DOHH2 (cell line): ENCODE results near the gene ACTG2.

ENCODE experiments used
- H3F3A ChIP-seq: fragments of 200-600 bp; sonication (generic), shearing (Covaris generic); 2 replicates; pipeline ENCODE4 v1.6.0; 2016; ENCODE audit warnings: antibody characterized with exemption, mild to moderate bottlenecking; ENCODE audit not compliant: control insufficient read depth, insufficient read depth
- H3K27ac ChIP-seq: fragments of 200-600 bp; sonication (generic); 2 replicates; pipeline ENCODE4 v1.5.1; 2014; ENCODE audit warnings: low read depth, mild to moderate bottlenecking, low read length, moderate library complexity
- H3K27me3 ChIP-seq: fragments of 200-600 bp; sonication (generic); 2 replicates; pipeline ENCODE4 v1.6.1; 2014; ENCODE audit warnings: mild to moderate bottlenecking, low read length, mixed read lengths; ENCODE audit not compliant: control insufficient read depth
- H3K36me3 ChIP-seq: fragments of 200-600 bp; sonication (generic); 2 replicates; pipeline ENCODE4 v1.6.1; 2014; ENCODE audit warnings: mild to moderate bottlenecking, low read length, moderate library complexity, mixed read lengths; ENCODE audit not compliant: control insufficient read depth
- H3K4me1 ChIP-seq: fragments of 200-600 bp; sonication (generic); 2 replicates; pipeline ENCODE4 v1.6.1; 2014; ENCODE audit warnings: mild to moderate bottlenecking, low read length, mixed read lengths; ENCODE audit not compliant: control insufficient read depth
- H3K4me2 ChIP-seq: fragments of 200-600 bp; sonication (generic); 2 replicates; pipeline ENCODE4 v1.6.0; 2014; ENCODE audit warnings: mild to moderate bottlenecking, low read length, moderate library complexity
- H3K4me3 ChIP-seq: fragments of 200-600 bp; sonication (generic); 2 replicates; pipeline ENCODE4 v1.5.1; 2014; ENCODE audit warnings: mild to moderate bottlenecking, low read length, mixed read lengths
- H3K79me2 ChIP-seq: fragments of 200-600 bp; sonication (generic); 2 replicates; pipeline ENCODE4 v1.6.1; 2014; ENCODE audit warnings: mild to moderate bottlenecking, low read length, mixed read lengths; ENCODE audit not compliant: control insufficient read depth
- H3K9me2 ChIP-seq: fragments of 200-600 bp; sonication (generic); replicated peaks from 2 replicates; pipeline ENCODE4 v1.6.1; 2014; ENCODE audit warnings: mild to moderate bottlenecking, low read length, mixed read lengths; ENCODE audit not compliant: control insufficient read depth
- H3K9me3 ChIP-seq: fragments of 200-600 bp; sonication (generic); 2 replicates; pipeline ENCODE4 v1.6.1; 2014; ENCODE audit warnings: antibody characterized with exemption, low read length, mixed read lengths; ENCODE audit not compliant: control insufficient read depth, insufficient read depth
- H4K20me1 ChIP-seq: fragments of 200-600 bp; sonication (generic); 2 replicates; pipeline ENCODE4 v1.6.0; 2014; ENCODE audit warnings: low read depth, mild to moderate bottlenecking, antibody characterized with exemption, low read length, moderate library complexity; ENCODE audit not compliant: control insufficient read depth, insufficient read depth
- EZH2phosphoT487 ChIP-seq: fragments of 200-600 bp; sonication (generic); IDR thresholded peaks from 2 replicates; pipeline ENCODE4 v1.6.1; 2017; ENCODE audit warnings: borderline replicate concordance, mild to moderate bottlenecking, antibody characterized with exemption, low read length, moderate library complexity, mixed read lengths
- TF ChIP-seq, protein P1 (sequence below): fragments of 200-600 bp; sonication (generic); IDR thresholded peaks from one replicate; pipeline ENCODE4 v1.5.1; 2014; ENCODE audit warnings: antibody characterized with exemption, mild to moderate bottlenecking, low read depth, low read length; ENCODE audit not compliant: poor library complexity, severe bottlenecking

ACTG2 gene

DNA sequence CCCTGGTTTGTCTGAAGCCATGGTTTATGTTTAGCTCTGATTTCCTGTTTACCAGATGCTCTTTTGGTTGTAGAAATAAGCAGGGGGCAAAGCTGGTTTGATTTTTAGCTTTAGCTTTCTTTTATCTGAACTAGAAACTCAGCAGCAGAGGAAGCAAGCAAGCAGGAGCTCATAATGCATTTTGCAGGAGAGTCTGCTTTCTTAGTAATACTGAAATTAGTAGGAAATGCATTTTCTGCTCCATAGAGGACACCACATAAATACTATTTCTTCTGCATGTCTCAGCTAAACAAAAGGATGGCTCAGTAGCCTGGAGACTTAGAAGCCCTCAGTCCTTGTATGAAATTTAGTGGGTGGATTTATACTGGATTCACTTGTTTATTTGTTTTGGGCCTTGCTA lies 57.0 kb downstream of the ACTG2 start:
- Histone ChIP-seq H3K9me3 (no peaks in the 10 kb centered on the region), H3K79me2 (peaks cover 14% of the 10 kb centered on the region), H3K36me3 (peaks cover 93% of the 10 kb centered on the region), H3K4me1 (no peaks in the 10 kb centered on the region), H3F3A (no peaks in the 10 kb centered on the region), H4K20me1 (peaks cover 6% of the 10 kb centered on the region; the same call in 1 of the 2 replicates), H3K27ac (no peak overlapping the region), H3K4me3 (no peak overlapping the region), H3K9me2 (no peaks in the 10 kb centered on the region), H3K4me2 (no peak overlapping the region), H3K27me3 (no peaks in the 10 kb centered on the region)
- TF ChIP-seq, protein P1, sequence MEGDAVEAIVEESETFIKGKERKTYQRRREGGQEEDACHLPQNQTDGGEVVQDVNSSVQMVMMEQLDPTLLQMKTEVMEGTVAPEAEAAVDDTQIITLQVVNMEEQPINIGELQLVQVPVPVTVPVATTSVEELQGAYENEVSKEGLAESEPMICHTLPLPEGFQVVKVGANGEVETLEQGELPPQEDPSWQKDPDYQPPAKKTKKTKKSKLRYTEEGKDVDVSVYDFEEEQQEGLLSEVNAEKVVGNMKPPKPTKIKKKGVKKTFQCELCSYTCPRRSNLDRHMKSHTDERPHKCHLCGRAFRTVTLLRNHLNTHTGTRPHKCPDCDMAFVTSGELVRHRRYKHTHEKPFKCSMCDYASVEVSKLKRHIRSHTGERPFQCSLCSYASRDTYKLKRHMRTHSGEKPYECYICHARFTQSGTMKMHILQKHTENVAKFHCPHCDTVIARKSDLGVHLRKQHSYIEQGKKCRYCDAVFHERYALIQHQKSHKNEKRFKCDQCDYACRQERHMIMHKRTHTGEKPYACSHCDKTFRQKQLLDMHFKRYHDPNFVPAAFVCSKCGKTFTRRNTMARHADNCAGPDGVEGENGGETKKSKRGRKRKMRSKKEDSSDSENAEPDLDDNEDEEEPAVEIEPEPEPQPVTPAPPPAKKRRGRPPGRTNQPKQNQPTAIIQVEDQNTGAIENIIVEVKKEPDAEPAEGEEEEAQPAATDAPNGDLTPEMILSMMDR = no peak
- no peak for TF ChIP-seq EZH2phosphoT487

DNA sequence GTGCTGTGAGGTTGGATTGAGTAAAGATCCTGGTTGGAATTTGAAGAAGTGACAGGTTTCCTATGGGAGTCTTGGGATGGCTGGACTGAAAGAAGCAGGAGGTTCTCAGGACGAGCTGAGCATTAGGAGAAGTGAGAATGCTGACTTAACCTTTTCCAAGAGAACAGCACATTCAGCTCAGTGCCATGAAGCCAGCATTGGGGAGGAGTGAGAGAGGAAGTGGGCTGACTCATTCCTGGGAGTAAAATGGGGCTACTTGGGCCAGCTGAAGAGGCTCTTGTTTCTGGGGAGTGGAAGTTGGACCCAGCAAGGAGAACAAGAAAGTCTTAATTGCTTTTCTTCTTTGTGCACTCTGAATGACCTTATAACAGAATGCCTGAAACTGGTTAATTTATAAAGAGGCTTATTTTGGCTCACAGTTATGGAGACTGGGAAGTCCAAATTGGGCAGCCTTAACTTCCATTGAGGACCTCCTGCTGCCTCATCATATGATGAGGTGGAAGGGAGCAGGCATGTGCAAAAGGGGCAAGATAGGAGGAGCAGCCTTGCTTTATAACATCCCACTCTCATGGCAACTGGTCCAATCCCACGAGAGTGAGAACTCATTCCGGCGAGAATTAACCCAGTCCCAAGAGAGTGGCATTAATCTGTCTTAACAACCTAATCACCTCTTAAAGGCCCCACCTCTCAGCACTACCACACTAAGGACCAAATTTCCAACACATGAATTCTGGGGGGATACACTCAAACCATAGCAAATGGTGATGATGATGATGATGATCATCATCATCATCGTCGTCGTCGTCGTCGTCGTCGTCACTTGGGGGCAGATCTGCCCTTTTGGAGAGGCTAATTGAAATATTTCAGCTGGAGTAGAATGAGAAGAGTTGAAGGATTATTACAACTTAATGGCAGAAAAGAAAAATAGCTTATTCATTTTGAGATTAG lies 60.0 kb downstream of the ACTG2 start:
- peaks cover 93% of the 10 kb centered on the region for H3K36me3 ChIP-seq

DNA sequence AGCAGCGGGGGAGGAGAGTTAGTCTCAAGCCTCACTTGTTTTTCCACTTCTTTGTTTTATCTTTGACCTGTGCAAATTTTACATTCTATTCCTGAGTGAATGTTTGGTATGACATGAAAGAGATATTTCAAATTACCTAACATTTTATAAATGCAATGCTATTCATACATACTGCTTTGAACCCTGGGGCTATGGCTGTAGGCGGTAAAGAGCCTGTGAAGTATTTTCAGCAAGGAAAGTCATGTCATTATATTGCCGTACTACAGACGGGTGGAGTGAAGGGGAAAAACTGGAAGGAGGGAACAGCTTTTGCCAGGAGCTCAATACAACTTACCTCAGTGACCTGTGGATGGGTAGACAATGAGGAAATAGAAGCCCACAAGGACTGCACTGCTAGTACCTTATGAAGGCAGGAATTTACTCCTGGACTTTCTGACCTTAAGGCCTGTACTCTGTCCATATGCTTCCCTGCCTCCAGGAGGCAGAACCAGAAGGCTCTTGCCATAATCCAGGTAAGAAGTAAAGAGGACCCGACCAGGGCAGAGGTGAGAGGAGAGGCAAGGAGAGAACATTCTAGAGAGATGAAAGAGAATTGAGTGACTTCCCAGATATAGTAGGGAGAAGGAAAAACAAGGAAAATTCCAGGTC lies 63.5 kb downstream of the ACTG2 start:
- Histone ChIP-seq H3K4me3 (no peak overlapping the region), H3K27ac (no peak overlapping the region), H3K27me3 (no peaks in the 10 kb centered on the region), H3F3A (no peaks in the 10 kb centered on the region; the same call in 1 of the 2 replicates), H3K4me1 (no peaks in the 10 kb centered on the region), H3K4me2 (no peak overlapping the region), H4K20me1 (peaks cover 5% of the 10 kb centered on the region; the same call in 1 of the 2 replicates), H3K9me2 (no peaks in the 10 kb centered on the region), H3K9me3 (no peaks in the 10 kb centered on the region), H3K79me2 (no peaks in the 10 kb centered on the region), H3K36me3 (peaks cover 78% of the 10 kb centered on the region)
- TF ChIP-seq, protein P1 = no peak
- no peak for TF ChIP-seq EZH2phosphoT487

More for the DNA sequence above, 60.0 kb downstream of the ACTG2 start:
- Histone ChIP-seq H3K4me3 (no peak overlapping the region), H3K27me3 (no peaks in the 10 kb centered on the region), H3K9me3 (no peaks in the 10 kb centered on the region), H3K27ac (no peak overlapping the region), H3K79me2 (no peaks in the 10 kb centered on the region), H3F3A (no peaks in the 10 kb centered on the region), H3K4me2 (no peak overlapping the region), H3K9me2 (no peaks in the 10 kb centered on the region), H4K20me1 (peaks cover 5% of the 10 kb centered on the region; the same call in 1 of the 2 replicates), H3K4me1 (no peaks in the 10 kb centered on the region)
- TF ChIP-seq, protein P1 = no peak
- no peak for TF ChIP-seq EZH2phosphoT487
